ENCODE data around the gene ZC3H6. TPM values are rescaled to one million over a fixed set of nuclear protein-coding genes. Genes with fewer than 3 reads are reported as not detected.

The ZC3H6 gene
- total and polyA plus RNA-seq, 2 of the 4 experiments (the other 2 are of a cell fraction): 0.55 to 2.0 TPM

DNA sequence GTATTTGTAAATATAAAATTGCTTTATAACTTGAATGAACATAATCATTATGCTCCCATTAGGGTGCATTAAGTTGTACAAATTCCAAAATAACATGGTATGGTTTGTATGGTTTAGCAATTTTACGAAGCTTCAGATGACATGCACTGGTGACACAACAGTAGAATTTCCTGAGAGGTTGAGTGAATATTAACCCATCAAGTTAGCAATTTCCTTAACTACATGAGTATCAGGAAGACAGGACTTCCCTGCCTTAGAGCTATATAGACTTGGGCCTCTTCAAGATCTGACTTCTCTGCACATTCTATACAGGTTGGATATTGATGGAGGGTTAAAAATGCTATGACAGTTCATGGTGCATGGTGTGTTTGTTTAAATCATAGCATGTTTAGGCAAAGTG is 60.2 kb downstream of the ZC3H6 start:
- no TSS peak for BruUV-seq (replicated peaks)
- Histone ChIP-seq H3K4ac (ENCODE audit: low read depth, low read length) (no peak overlapping the region), H3K18ac (ENCODE audit: low read depth, low read length) (no peak overlapping the region), H2BK20ac (ENCODE audit: low read depth, low read length) (no peak overlapping the region), H3K9ac (ENCODE audit: low read depth, low read length) (no peak overlapping the region), H3K4me3 (ENCODE audit: insufficient read depth, low read depth, low read length) (no peak overlapping the region), H2AK9ac (replicated peaks; ENCODE audit: low read depth, low read length, poor library complexity) (no peak overlapping the region), H3K23ac (ENCODE audit: low read depth, low read length) (no peak overlapping the region), H2BK120ac (ENCODE audit: low read depth, low read length) (no peak overlapping the region), H2AFZ (replicated peaks; ENCODE audit: low read length, poor library complexity) (no peak overlapping the region), H2AK5ac (ENCODE audit: low read depth, low read length) (no peak overlapping the region), H3K79me1 (ENCODE audit: low read depth in 1 of 2, low read length in 2 of 2) (no peaks in the 10 kb centered on the region), H3K9me1 (ENCODE audit: insufficient read depth, low read length) (no peaks in the 10 kb centered on the region), H3K4me1 (ENCODE audit: control insufficient read depth, insufficient read depth, low read length) (peaks cover 2% of the 10 kb centered on the region; the same call in 1 of the 2 replicates), H2BK15ac (ENCODE audit: low read depth, low read length) (no peak overlapping the region), H3K36me3 (ENCODE audit: control insufficient read depth, insufficient read depth, low read length) (peaks cover 3% of the 10 kb centered on the region), H4K20me1 (ENCODE audit: insufficient read depth, low read length) (no peaks in the 10 kb centered on the region), H2BK5ac (ENCODE audit: low read depth, low read length, poor library complexity, severe bottlenecking) (no peak overlapping the region), H3K27ac (ENCODE audit: insufficient read depth, low read length) (no peak overlapping the region), H3K56ac (ENCODE audit: extremely low read depth, insufficient read depth, low read length) (no peak overlapping the region), H3K4me2 (ENCODE audit: low read depth, low read length) (no peak overlapping the region), H4K8ac (ENCODE audit: low read depth in 2 of 2, low read length in 2 of 2) (no peak overlapping the region), H3K9me3 (ENCODE audit: control insufficient read depth, insufficient read depth, low read length) (no peaks in the 10 kb centered on the region), H3K27me3 (ENCODE audit: control insufficient read depth, insufficient read depth, low read length) (no peaks in the 10 kb centered on the region), H3K14ac (replicated peaks; ENCODE audit: low read depth, low read length) (no peak overlapping the region), H4K91ac (ENCODE audit: insufficient read depth, low read depth, low read length) (no peak overlapping the region), H4K5ac (ENCODE audit: low read depth, low read length) (no peak overlapping the region)
- in situ Hi-C loops (cut with MboI; ENCODE audit: low sequenced_read_pairs): no loop called here
- ATAC-seq (ENCODE audit: low read depth) (no peak), DNase-seq (no peak)
- no CpG with 5 or more reads among the region's 1 CpG for WGBS, 2 experiments (ENCODE audit: extremely low coverage in 2 of 2, insufficient read length in 1 of 2)
- TF ChIP-seq CHD1 (IDR thresholded peaks at IDR 0.05; ENCODE audit: low read depth, low read length): no peak
- TF ChIP-seq CEBPB (IDR thresholded peaks at IDR 0.05; ENCODE audit: low read depth, low read length): no peak
- no peak for TF ChIP-seq RCOR1 (IDR thresholded peaks at IDR 0.05; ENCODE audit: insufficient replicate concordance, low read length)
- TF ChIP-seq FOS (IDR thresholded peaks at IDR 0.05; ENCODE audit: low read depth, low read length): no peak
- no peak for TF ChIP-seq MAFK (IDR thresholded peaks at IDR 0.05; ENCODE audit: low read depth, low read length)
- no peak for TF ChIP-seq RFX5 (IDR thresholded peaks at IDR 0.05; ENCODE audit: low read depth, low read length)
- no peak for TF ChIP-seq NFE2L2 (IDR thresholded peaks at IDR 0.05; ENCODE audit: low read depth, low read length)
- TF ChIP-seq POLR2A (IDR thresholded peaks at IDR 0.05; ENCODE audit: low read depth, low read length): no peak
- TF ChIP-seq MAZ (IDR thresholded peaks at IDR 0.05; ENCODE audit: borderline replicate concordance, low read depth, low read length): no peak
- TF ChIP-seq USF2 (IDR thresholded peaks at IDR 0.05; ENCODE audit: low read depth, low read length): no peak
- no peak for TF ChIP-seq RAD21 (IDR thresholded peaks at IDR 0.05; ENCODE audit: low read length)
- TF ChIP-seq MXI1 (IDR thresholded peaks at IDR 0.05; ENCODE audit: borderline replicate concordance, low read depth, low read length): no peak
- TF ChIP-seq, protein P1, sequence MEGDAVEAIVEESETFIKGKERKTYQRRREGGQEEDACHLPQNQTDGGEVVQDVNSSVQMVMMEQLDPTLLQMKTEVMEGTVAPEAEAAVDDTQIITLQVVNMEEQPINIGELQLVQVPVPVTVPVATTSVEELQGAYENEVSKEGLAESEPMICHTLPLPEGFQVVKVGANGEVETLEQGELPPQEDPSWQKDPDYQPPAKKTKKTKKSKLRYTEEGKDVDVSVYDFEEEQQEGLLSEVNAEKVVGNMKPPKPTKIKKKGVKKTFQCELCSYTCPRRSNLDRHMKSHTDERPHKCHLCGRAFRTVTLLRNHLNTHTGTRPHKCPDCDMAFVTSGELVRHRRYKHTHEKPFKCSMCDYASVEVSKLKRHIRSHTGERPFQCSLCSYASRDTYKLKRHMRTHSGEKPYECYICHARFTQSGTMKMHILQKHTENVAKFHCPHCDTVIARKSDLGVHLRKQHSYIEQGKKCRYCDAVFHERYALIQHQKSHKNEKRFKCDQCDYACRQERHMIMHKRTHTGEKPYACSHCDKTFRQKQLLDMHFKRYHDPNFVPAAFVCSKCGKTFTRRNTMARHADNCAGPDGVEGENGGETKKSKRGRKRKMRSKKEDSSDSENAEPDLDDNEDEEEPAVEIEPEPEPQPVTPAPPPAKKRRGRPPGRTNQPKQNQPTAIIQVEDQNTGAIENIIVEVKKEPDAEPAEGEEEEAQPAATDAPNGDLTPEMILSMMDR (conservative IDR thresholded peaks at IDR 0.05; ENCODE audit: low read depth, low read length): no peak
- TF ChIP-seq BHLHE40 (IDR thresholded peaks at IDR 0.05; ENCODE audit: low read depth, low read length): no peak
- TF ChIP-seq ELK1 (IDR thresholded peaks at IDR 0.05; ENCODE audit: borderline replicate concordance, low read depth, low read length): no peak
- no peak for TF ChIP-seq SMC3 (IDR thresholded peaks at IDR 0.05; ENCODE audit: low read depth, low read length)
- ChIA-PET POLR2A (ENCODE audit: unreplicated experiment) (no interaction called here), CTCF (interaction anchor here (0.7 kb wide), 1 partner anchor 17 kb away, joined by 3 read pairs; no protein-coding TSS in a partner anchor)
- intact Hi-C loops (cut with micrococcal nuclease): no loop called here
- dilution Hi-C loops (cut with HindIII; ENCODE audit: low sequenced_read_pairs, unreplicated experiment): no loop called here

Measured in IMR-90 (cell line).